Loucy (cell line): ENCODE results near the gene BEGAIN.

Source experiments
- H2AFZ ChIP-seq: fragments of 200-600 bp; sonication (generic); 2 replicates; pipeline ENCODE4 v1.6.0; 2016; ENCODE audit warnings: antibody characterized with exemption, mild to moderate bottlenecking, low read length, moderate library complexity
- H3F3A ChIP-seq: fragments of 200-600 bp; 2 replicates; pipeline ENCODE4 v1.6.0; 2016; ENCODE audit warnings: antibody characterized with exemption, low read depth, mild to moderate bottlenecking
- H3K27me3 ChIP-seq: fragments of 200-600 bp; sonication (generic); 2 replicates; pipeline ENCODE4 v1.6.1; 2014; ENCODE audit warnings: low read length, mild to moderate bottlenecking; ENCODE audit not compliant: insufficient read depth, poor library complexity, severe bottlenecking
- H3K36me3 ChIP-seq: fragments of 200-600 bp; sonication (generic); 2 replicates; pipeline ENCODE4 v1.6.1; 2016; ENCODE audit warnings: low read length; ENCODE audit not compliant: insufficient read depth
- H3K4me1 ChIP-seq: fragments of 200-600 bp; sonication (generic); 2 replicates; pipeline ENCODE4 v1.5.1; 2014; ENCODE audit warnings: low read length, mild to moderate bottlenecking; ENCODE audit not compliant: insufficient read depth, poor library complexity, severe bottlenecking
- H3K4me2 ChIP-seq: fragments of 200-600 bp; sonication (generic); 2 replicates; pipeline ENCODE4 v1.6.0; 2014; ENCODE audit warnings: antibody characterized with exemption, low read length, low read depth, mild to moderate bottlenecking; ENCODE audit not compliant: poor library complexity, severe bottlenecking
- H3K4me3 ChIP-seq: fragments of 200-600 bp; sonication (generic); 2 replicates; pipeline ENCODE4 v1.5.1; 2014; ENCODE audit warnings: low read length, mild to moderate bottlenecking, mixed read lengths; ENCODE audit not compliant: poor library complexity, severe bottlenecking
- H3K79me2 ChIP-seq: fragments of 200-600 bp; sonication (generic); 2 replicates; pipeline ENCODE4 v1.6.1; 2014; ENCODE audit warnings: low read length; ENCODE audit not compliant: insufficient read depth
- H3K9ac ChIP-seq: fragments of 200-600 bp; sonication (generic); 2 replicates; pipeline ENCODE4 v1.6.0; 2014; ENCODE audit warnings: mild to moderate bottlenecking, low read depth, low read length, moderate library complexity; ENCODE audit not compliant: poor library complexity, severe bottlenecking
- H3K9me2 ChIP-seq: fragments of 200-600 bp; sonication (generic); replicated peaks from 2 replicates; pipeline ENCODE4 v1.6.1; 2016; ENCODE audit warnings: low read depth, low read length, mixed read lengths
- H3K9me3 ChIP-seq: fragments of 200-600 bp; sonication (generic); 2 replicates; pipeline ENCODE4 v1.6.1; 2014; ENCODE audit warnings: mild to moderate bottlenecking, antibody characterized with exemption, low read length, low read depth; ENCODE audit not compliant: insufficient read depth
- H4K20me1 ChIP-seq: fragments of 200-600 bp; sonication (generic); 2 replicates; pipeline ENCODE4 v1.6.0; 2014; ENCODE audit warnings: antibody characterized with exemption, low read length, mild to moderate bottlenecking; ENCODE audit not compliant: insufficient read depth, poor library complexity, severe bottlenecking
- EZH2phosphoT487 ChIP-seq: fragments of 200-600 bp; IDR thresholded peaks from 2 replicates; pipeline ENCODE4 v1.6.1; 2018; ENCODE audit warnings: antibody characterized with exemption, mild to moderate bottlenecking, moderate library complexity, borderline replicate concordance
- TF ChIP-seq, protein P1 (sequence below): fragments of 200-600 bp; sonication (generic); conservative IDR thresholded peaks from 2 replicates; pipeline ENCODE4 v1.5.1; 2014; ENCODE audit warnings: mild to moderate bottlenecking, antibody characterized with exemption, low read length

Gene BEGAIN

DNA sequence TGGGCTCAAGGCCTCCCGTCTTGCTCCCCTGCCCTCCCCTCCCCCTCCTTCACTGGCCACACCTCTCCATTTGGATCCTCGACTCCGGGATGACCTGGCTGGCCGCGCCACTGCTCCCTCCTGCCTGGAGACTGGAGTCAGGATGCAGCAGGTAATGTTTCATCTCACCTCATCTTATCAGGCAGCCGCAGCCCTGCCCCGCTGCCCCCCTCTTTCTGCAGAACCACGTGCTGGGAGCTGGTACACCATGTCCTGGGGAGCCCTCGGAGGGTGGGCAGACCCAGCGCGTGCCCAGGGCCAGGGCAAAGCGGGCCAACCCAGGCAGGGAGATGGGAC lies 31.1 kb downstream of the BEGAIN start:
- Histone ChIP-seq H3K9ac (no peak overlapping the region), H3K79me2 (no peaks in the 10 kb centered on the region), H3K9me3 (no peaks in the 10 kb centered on the region), H3F3A (no peaks in the 10 kb centered on the region), H2AFZ (no peak overlapping the region), H4K20me1 (no peaks in the 10 kb centered on the region), H3K4me2 (no peak overlapping the region), H3K36me3 (no peaks in the 10 kb centered on the region), H3K9me2 (no peaks in the 10 kb centered on the region), H3K4me3 (no peak overlapping the region), H3K27me3 (no peaks in the 10 kb centered on the region), H3K4me1 (no peaks in the 10 kb centered on the region)
- no peak for TF ChIP-seq EZH2phosphoT487
- TF ChIP-seq, protein P1, sequence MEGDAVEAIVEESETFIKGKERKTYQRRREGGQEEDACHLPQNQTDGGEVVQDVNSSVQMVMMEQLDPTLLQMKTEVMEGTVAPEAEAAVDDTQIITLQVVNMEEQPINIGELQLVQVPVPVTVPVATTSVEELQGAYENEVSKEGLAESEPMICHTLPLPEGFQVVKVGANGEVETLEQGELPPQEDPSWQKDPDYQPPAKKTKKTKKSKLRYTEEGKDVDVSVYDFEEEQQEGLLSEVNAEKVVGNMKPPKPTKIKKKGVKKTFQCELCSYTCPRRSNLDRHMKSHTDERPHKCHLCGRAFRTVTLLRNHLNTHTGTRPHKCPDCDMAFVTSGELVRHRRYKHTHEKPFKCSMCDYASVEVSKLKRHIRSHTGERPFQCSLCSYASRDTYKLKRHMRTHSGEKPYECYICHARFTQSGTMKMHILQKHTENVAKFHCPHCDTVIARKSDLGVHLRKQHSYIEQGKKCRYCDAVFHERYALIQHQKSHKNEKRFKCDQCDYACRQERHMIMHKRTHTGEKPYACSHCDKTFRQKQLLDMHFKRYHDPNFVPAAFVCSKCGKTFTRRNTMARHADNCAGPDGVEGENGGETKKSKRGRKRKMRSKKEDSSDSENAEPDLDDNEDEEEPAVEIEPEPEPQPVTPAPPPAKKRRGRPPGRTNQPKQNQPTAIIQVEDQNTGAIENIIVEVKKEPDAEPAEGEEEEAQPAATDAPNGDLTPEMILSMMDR, result no peak

DNA sequence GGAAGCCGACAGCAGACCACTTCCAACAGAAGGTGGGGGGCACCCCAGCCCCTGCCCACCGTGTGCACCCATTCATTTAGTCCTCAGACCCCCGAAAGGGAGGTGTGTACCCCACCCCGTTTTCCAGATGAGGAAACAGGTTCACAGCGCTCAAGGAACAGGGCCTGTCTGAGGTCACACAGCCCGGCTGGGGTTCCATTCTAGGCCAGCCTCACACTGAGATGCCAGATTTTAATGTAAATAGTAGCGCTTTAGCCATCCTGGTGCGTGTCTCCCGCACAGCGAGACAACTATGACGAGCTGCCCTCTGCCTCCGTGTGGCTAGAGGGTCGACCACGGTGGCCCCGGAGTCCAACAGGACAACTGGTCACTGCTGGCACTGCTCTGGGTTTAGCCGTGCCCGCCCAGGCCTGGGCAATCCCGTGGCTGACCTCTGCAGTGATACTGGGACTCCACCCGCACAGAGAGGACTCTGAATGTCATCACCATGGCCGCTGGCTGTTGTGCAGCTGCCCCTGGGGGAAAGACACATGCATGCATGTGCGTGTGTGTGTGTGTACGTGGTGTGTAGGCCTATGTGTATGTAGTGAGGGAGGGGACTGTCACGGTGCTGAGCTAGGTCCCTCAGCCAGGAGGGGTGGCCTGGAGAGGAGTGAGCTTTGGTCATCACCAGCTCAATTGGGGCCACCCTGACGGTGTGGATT lies 31.6 kb downstream of the BEGAIN start:
- Histone ChIP-seq H3K9me2 (no peaks in the 10 kb centered on the region), H3K27me3 (no peaks in the 10 kb centered on the region), H3K4me3 (no peak overlapping the region), H3K36me3 (no peaks in the 10 kb centered on the region), H3K9me3 (no peaks in the 10 kb centered on the region), H3F3A (no peaks in the 10 kb centered on the region), H2AFZ (no peak overlapping the region), H3K4me2 (no peak overlapping the region), H4K20me1 (no peaks in the 10 kb centered on the region), H3K79me2 (no peaks in the 10 kb centered on the region), H3K4me1 (no peaks in the 10 kb centered on the region), H3K9ac (no peak overlapping the region)
- no peak for TF ChIP-seq EZH2phosphoT487

DNA sequence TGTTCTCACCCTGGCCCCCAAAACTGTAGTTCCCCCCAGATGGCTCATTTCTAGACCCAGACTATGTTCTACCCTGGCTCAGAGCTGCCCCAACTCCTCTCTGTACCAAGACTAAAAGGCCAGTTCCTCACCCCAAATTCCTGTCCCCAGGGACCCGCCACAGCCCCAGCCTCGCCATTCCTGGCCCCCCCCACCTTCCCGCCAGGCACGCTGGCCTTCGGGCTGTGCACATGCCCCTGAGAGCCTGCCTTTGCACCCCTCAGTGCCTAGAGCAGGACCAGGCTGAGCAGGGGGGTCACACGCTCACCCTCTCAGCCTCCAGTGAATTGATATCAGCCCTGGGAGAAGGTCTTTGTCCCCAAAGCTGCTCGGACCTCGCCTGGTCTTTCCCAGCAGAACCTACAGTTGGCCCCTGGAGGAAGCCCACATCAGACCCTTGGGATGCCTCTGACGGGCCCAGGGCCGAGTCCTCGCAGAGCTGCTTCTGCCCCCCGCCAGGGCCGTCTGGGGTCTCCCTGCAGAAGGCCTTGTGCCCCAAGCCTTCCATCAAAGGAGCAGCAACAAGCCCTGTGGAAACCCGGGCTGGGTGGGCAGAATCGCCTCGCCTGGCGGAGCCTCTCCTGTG lies 32.4 kb downstream of the BEGAIN start:
- H2AFZ ChIP-seq, result no peak overlapping the region

More for the DNA sequence above, 32.4 kb downstream of the BEGAIN start:
- Histone ChIP-seq H3K4me3 (no peak overlapping the region), H3K4me2 (no peak overlapping the region), H4K20me1 (no peaks in the 10 kb centered on the region), H3K9me3 (no peaks in the 10 kb centered on the region), H3K79me2 (no peaks in the 10 kb centered on the region), H3F3A (no peaks in the 10 kb centered on the region), H3K9ac (no peak overlapping the region), H3K9me2 (no peaks in the 10 kb centered on the region), H3K4me1 (no peaks in the 10 kb centered on the region), H3K36me3 (no peaks in the 10 kb centered on the region), H3K27me3 (no peaks in the 10 kb centered on the region)
- TF ChIP-seq, protein P1, result no peak
- no peak for TF ChIP-seq EZH2phosphoT487
